Endothelial cell of umbilical vein (primary cell): Measurements from ENCODE around the gene APBA2. TPM values are rescaled to one million over a fixed set of nuclear protein-coding genes. Genes with fewer than 3 reads are reported as not detected.

Source experiments
- BruUV-seq: library from RNA; stranded (reverse); fragments of 400-500 nt; replicated peaks from 2 replicates; lab custom pipeline; 2021; lab: Mats Ljungman, UMichigan
- CTCF ChIA-PET: fragments of 300-600, 350-600 bp; sonication (Branson Sonifier 250); formaldehyde crosslinking; loops from one replicate; lab custom pipeline; 2021; ENCODE audit warnings: antibody characterized with exemption, inconsistent platforms; lab: Charles Lee
- POLR2A ChIA-PET: fragments of 300-600, 350-600 bp; sonication (Branson Sonifier 250); formaldehyde crosslinking; loops from one replicate; lab custom pipeline; 2021; ENCODE audit warnings: antibody characterized with exemption, inconsistent platforms; lab: Charles Lee
- DNase-seq: peaks from one replicate; pipeline ENCODE4 v3.0.0-alpha.2; 2011; ENCODE audit warnings: low read depth, low spot score
- FAIRE-seq: peaks from 2 replicates; lab custom pipeline; 2011; peaks lifted over from hg19 to GRCh38; lab: Jason Lieb, UNC
- H2AFZ ChIP-seq: 2 replicates; pipeline ENCODE4 v1.6.0; 2012; ENCODE audit warnings: low read depth, low read length, control low read depth, inconsistent platforms
- H3K27ac ChIP-seq: 2 replicates; pipeline ENCODE4 v1.5.1; 2011; ENCODE audit warnings: low read depth, mild to moderate bottlenecking, control low read depth, low read length, moderate library complexity; ENCODE audit not compliant: insufficient read depth
- H3K27me3 ChIP-seq, 2 experiments: 2 replicates each; pipeline versions ENCODE4 v1.6.0 to v1.6.1; 2011; ENCODE audit warnings: low read length in 2 of 2, mixed read lengths in 1 of 2; ENCODE audit not compliant: control insufficient read depth in 2 of 2, insufficient read depth in 2 of 2
- H3K36me3 ChIP-seq, 2 experiments: 2 replicates in 1 of 2; 3 replicates in 1 of 2; pipeline ENCODE4 v1.5.1; 2011; ENCODE audit warnings: low read length in 2 of 2, mild to moderate bottlenecking in 1 of 2, moderate library complexity in 1 of 2; ENCODE audit not compliant: control insufficient read depth in 2 of 2, insufficient read depth in 2 of 2; ENCODE audit errors: extremely low read depth in 1 of 2
- H3K4me1 ChIP-seq: 3 replicates; pipeline ENCODE4 v1.5.1; 2011; ENCODE audit warnings: mild to moderate bottlenecking, low read length; ENCODE audit not compliant: control insufficient read depth, insufficient read depth; ENCODE audit errors: extremely low read depth
- H3K4me2 ChIP-seq: 2 replicates; pipeline ENCODE4 v1.6.1; 2011; ENCODE audit warnings: low read length, control low read depth, mixed read lengths; ENCODE audit not compliant: insufficient read depth
- H3K4me3 ChIP-seq, 3 experiments: fragments of 200-600 bp in 1 of 3; sonication (generic), shearing (Covaris generic) in 1 of 3; replicated peaks in 1 of 3; 2 replicates each; pipeline ENCODE4 v1.5.1; 2011 to 2016; ENCODE audit warnings: control low read depth in 3 of 3, low read length in 3 of 3, mild to moderate bottlenecking in 2 of 3, inconsistent platforms in 1 of 3, low read depth in 1 of 3, moderate library complexity in 1 of 3; ENCODE audit not compliant: insufficient read depth in 1 of 3
- H3K79me2 ChIP-seq: 2 replicates; pipeline ENCODE4 v1.6.0; 2012; ENCODE audit warnings: low read length, inconsistent platforms; ENCODE audit not compliant: control insufficient read depth, insufficient read depth
- H3K9ac ChIP-seq: replicated peaks from 2 replicates; pipeline ENCODE3; 2011; ENCODE audit warnings: low read length, control low read depth; ENCODE audit not compliant: insufficient read depth; ENCODE audit errors: extremely low read depth
- H3K9me1 ChIP-seq: replicated peaks from 3 replicates; pipeline ENCODE4 v1.6.0; 2011; ENCODE audit warnings: mild to moderate bottlenecking, low read length; ENCODE audit not compliant: control insufficient read depth, insufficient read depth; ENCODE audit errors: extremely low read depth
- H3K9me3 ChIP-seq: replicated peaks from 2 replicates; pipeline ENCODE4 v1.5.1; 2012; ENCODE audit warnings: low read length, inconsistent platforms; ENCODE audit not compliant: control insufficient read depth, insufficient read depth
- H4K20me1 ChIP-seq: replicated peaks from 2 replicates; pipeline ENCODE3; 2011; ENCODE audit warnings: mild to moderate bottlenecking, low read length; ENCODE audit not compliant: control insufficient read depth, insufficient read depth; ENCODE audit errors: extremely low read depth
- CTCF ChIP-seq, 2 donors: IDR thresholded peaks; 1 replicate in 1 of 2; 2 replicates in 1 of 2; pipeline ENCODE4 v1.5.1; 2011; ENCODE audit warnings: low read length in 2 of 2, mild to moderate bottlenecking in 2 of 2, moderate library complexity in 2 of 2, control low read depth in 1 of 2, inconsistent platforms in 1 of 2, low read depth in 1 of 2; ENCODE audit not compliant: insufficient read depth in 1 of 2; ENCODE audit errors: extremely low read depth in 1 of 2
- EZH2 ChIP-seq: IDR thresholded peaks from 2 replicates; pipeline ENCODE4 v1.6.1; 2012; ENCODE audit warnings: borderline replicate concordance, low read depth, mild to moderate bottlenecking, moderate library complexity, low read length, inconsistent platforms; ENCODE audit not compliant: severe bottlenecking
- FOS ChIP-seq: IDR thresholded peaks from 2 replicates; pipeline ENCODE4 v1.6.1; 2011; ENCODE audit warnings: mild to moderate bottlenecking, low read length, moderate library complexity, borderline replicate concordance; ENCODE audit not compliant: insufficient read depth
- GATA2 ChIP-seq: IDR thresholded peaks from 2 replicates; pipeline ENCODE4 v1.7.0; 2011; ENCODE audit warnings: low read depth, mild to moderate bottlenecking, moderate library complexity, mixed read lengths, low read length; ENCODE audit not compliant: insufficient read length, insufficient read depth
- JUN ChIP-seq: IDR thresholded peaks from 2 replicates; pipeline ENCODE4 v1.6.1; 2011; ENCODE audit warnings: borderline replicate concordance, low read depth; ENCODE audit not compliant: insufficient read length, insufficient read depth
- MAX ChIP-seq: IDR thresholded peaks from 2 replicates; pipeline ENCODE4 v1.6.1; 2011; ENCODE audit not compliant: insufficient read depth, insufficient read length
- MYC ChIP-seq: IDR thresholded peaks from one replicate; pipeline ENCODE4 v1.6.1; 2011; ENCODE audit warnings: mild to moderate bottlenecking, low read depth, low read length
- POLR2A ChIP-seq: IDR thresholded peaks from 2 replicates; pipeline ENCODE4 v1.6.1; 2012; ENCODE audit warnings: low read depth, mild to moderate bottlenecking, control low read depth, low read length
- POLR2AphosphoS5 ChIP-seq: IDR thresholded peaks from 2 replicates; pipeline ENCODE4 v1.6.1; 2012; ENCODE audit warnings: low read depth, mild to moderate bottlenecking, control low read depth, low read length, moderate library complexity; ENCODE audit not compliant: insufficient read depth
- dilution Hi-C: fragments of 300-500 bp; cut with MboI; formaldehyde crosslinking; loops from one replicate; pipeline ENCODE4 v1.15.0; 2019; ENCODE audit warnings: low sequenced_read_pairs; ENCODE audit not compliant: extremely low pct_ligation_motif_present
- intact Hi-C: fragments of 100-400 bp; cut with micrococcal nuclease; formaldehyde crosslinking; loops from one replicate; pipeline ENCODE4 v1.10.0; 2022
- polyA plus RNA-seq, 4 experiments: library from polyadenylated mRNA; depleted of rRNA in 3 of 4; stranded (reverse) in 3 of 4; unstranded in 1 of 4; fragments of >200 nt; gene quantifications; 2 replicates each; pipeline versions ENCODE4 v1.2.1 to v1.2.3, GENCODE V29; 2011 to 2012; ENCODE audit warnings: missing spikeins in 1 of 4
- total RNA-seq: library from RNA; stranded (reverse); gene quantifications from 2 replicates; pipeline ENCODE4 v1.2.3, GENCODE V29; 2021

The APBA2 gene
- total and polyA plus RNA-seq, 2 donors (not counting 3 experiments of a cell fraction or from before 2014, with no cell fraction given) = 5.7 to 11.1 TPM

- Histone ChIP-seq H2AFZ (no peak overlapping the region), H3K36me3 (no peaks in the 10 kb centered on the region), H3K9ac (no peak overlapping the region), H3K9me1 (no peaks in the 10 kb centered on the region), H3K4me3 (no peak overlapping the region), H3K79me2 (no peaks in the 10 kb centered on the region), H3K27me3 (no peaks in the 10 kb centered on the region), H3K9me3 (no peaks in the 10 kb centered on the region), H3K27ac (no peak overlapping the region), H3K4me1 (no peaks in the 10 kb centered on the region), H3K4me2 (no peak overlapping the region), H4K20me1 (no peaks in the 10 kb centered on the region)
- DNase-seq (no peak), FAIRE-seq (no peak)
- BruUV-seq = no TSS peak
- intact Hi-C loops (no loop called here), dilution Hi-C loops (no loop called here)
- ChIA-PET CTCF (interaction anchor here (1.1 to 1.7 kb wide), 2 partner anchors 18 to 19 kb away, joined by 6 to 20 read pairs; no protein-coding TSS in a partner anchor), POLR2A (no interaction called here)
- TF ChIP-seq CTCF (IDR thresholded peaks at IDR 0.05; ENCODE audit: extremely low read depth in 1 of 2, insufficient read depth in 1 of 2, low read depth in 1 of 2, low read length in 2 of 2) = no peak
- no peak for TF ChIP-seq FOS
- TF ChIP-seq POLR2AphosphoS5 = no peak
- TF ChIP-seq POLR2A = no peak
- TF ChIP-seq GATA2 = no peak
- TF ChIP-seq EZH2 = no peak
- TF ChIP-seq JUN = no peak
- no peak for TF ChIP-seq MYC
- TF ChIP-seq MAX = no peak
These were observed 235.5 kb downstream of the APBA2 start for GRCh38 chr15:29121369-29121656.
